Measurements from ENCODE around the gene AP1S1.

Gene AP1S1

GRCh38 chr7:101159696-101160674 lies 5.7 kb downstream of the AP1S1 start:
- peaks cover 20% of the 10 kb centered on the region for H3K4me1 Mint-ChIP-seq (ENCODE audit: low read depth)
- intact Hi-C loops (cut with micrococcal nuclease): no loop called here
- H3K27ac Mint-ChIP-seq: no peak overlapping the region
- peaks cover 54% of the 10 kb centered on the region for H3K36me3 Mint-ChIP-seq (ENCODE audit: low read depth)
- H3K9me3 Mint-ChIP-seq: no peaks in the 10 kb centered on the region
- H3K27me3 Mint-ChIP-seq: peaks cover 39% of the 10 kb centered on the region
- H3K4me3 Mint-ChIP-seq: no peak overlapping the region

- intact Hi-C loops (cut with micrococcal nuclease): no loop called here
- Mint-ChIP-seq H3K27ac (no peak overlapping the region), H3K27me3 (peaks cover 48% of the 10 kb centered on the region), H3K4me1 (ENCODE audit: low read depth) (peaks cover 20% of the 10 kb centered on the region), H3K9me3 (no peaks in the 10 kb centered on the region), H3K36me3 (ENCODE audit: low read depth) (peaks cover 54% of the 10 kb centered on the region), H3K4me3 (no peak overlapping the region)
Measured at GRCh38 chr7:101160910-101161309, 6.6 kb downstream of the AP1S1 start.

GRCh38 chr7:101161692-101162471 lies 7.6 kb downstream of the AP1S1 start:
- H3K36me3 Mint-ChIP-seq (ENCODE audit: low read depth): peaks cover 46% of the 10 kb centered on the region
- no peaks in the 10 kb centered on the region for H3K9me3 Mint-ChIP-seq
- H3K27ac Mint-ChIP-seq: no peak overlapping the region
- peaks cover 58% of the 10 kb centered on the region for H3K27me3 Mint-ChIP-seq
- peaks cover 24% of the 10 kb centered on the region for H3K4me1 Mint-ChIP-seq (ENCODE audit: low read depth)
- intact Hi-C loops (cut with micrococcal nuclease): no loop called here
- H3K4me3 Mint-ChIP-seq: peak overlapping the region; percentile 64

DNA sequence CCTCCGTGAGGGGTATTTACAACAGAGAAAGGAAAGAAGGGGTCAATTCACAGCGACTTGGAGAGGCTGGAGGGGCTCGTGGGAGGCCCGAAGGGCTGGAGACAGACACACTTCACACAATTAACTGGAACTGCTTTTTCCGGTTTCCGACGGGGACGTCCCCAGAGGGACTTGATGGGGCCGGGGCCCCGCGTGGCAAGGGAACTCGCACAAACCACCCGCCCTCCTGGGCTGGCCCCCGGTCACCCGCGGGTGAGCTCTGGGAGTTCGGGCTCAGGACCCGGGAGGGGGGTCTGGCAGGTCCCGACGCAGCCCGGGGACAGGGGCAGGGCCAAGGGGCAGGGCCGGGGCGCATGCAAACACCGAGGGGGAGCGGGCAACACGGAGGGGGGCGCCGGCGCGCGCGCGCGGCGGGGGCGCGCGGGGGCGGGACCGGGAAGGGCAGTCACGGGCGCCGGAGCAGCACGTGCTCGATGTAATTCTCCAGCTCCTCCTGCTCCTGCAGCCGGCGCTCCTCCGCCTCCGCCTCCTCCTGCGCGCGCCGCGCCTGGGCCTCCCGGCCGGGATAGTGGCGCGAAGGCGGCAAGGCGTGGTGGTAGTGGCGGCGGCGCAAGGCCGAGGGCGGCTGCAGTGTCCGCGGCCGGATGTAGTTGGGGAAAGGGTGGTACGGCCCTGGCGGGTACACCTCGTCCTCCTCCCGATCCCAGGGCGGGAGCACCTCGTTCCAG lies 8.4 kb downstream of the AP1S1 start:
- Mint-ChIP-seq H3K9me3 (no peaks in the 10 kb centered on the region), H3K4me1 (ENCODE audit: low read depth) (peaks cover 30% of the 10 kb centered on the region), H3K36me3 (ENCODE audit: low read depth) (peaks cover 38% of the 10 kb centered on the region), H3K27me3 (peaks cover 66% of the 10 kb centered on the region), H3K27ac (no peak overlapping the region), H3K4me3 (peak overlapping the region; percentile 64)
- intact Hi-C loops (cut with micrococcal nuclease): no loop called here

DNA sequence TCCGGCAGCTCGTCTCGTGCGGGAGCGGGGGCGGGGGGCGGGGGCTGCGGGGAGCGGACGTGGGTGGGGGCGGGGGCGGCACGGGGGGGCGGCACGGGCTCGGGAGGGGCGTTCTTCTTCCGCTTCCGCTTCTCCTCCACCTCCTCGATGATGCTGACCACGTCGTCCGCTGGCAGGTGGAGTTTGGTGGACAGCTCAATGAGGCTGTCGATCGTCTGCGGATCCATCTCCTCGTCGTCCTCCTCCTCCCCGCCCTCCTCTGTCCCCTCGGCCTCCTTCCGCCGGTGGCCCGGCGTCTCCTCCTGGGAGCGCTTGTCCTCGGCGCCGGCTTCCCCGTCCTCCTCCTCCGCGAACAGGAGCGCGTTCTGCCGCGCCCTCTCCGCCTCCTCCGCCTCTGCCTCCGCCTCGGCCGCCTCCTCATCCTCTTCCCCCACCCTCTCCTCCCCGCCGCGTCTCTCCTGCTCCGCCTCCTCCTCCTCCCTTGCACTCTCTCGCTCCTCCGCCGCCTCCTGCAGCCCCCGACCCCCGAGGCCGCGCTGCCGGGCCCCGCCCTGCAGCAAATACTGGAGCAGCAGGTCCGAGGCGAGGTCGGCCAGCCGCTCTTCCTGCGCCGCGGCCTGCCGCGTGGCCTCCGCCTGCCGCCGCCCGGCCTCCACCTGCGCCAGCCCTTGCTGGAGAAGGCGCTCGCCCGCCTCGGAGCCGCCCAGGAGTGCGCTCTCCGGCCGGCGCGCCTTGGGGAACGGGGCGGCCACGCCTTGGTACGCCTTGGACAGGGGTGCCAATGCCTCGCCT lies 9.2 kb downstream of the AP1S1 start:
- intact Hi-C loops (cut with micrococcal nuclease): no loop called here
- Mint-ChIP-seq H3K9me3 (no peaks in the 10 kb centered on the region), H3K36me3 (ENCODE audit: low read depth) (peaks cover 33% of the 10 kb centered on the region), H3K4me3 (peak overlapping the region; percentile 68), H3K4me1 (ENCODE audit: low read depth) (peaks cover 33% of the 10 kb centered on the region), H3K27ac (no peak overlapping the region), H3K27me3 (peaks cover 73% of the 10 kb centered on the region)

GRCh38 chr7:101164071-101164840 lies 10.0 kb downstream of the AP1S1 start:
- peaks cover 81% of the 10 kb centered on the region for H3K27me3 Mint-ChIP-seq
- H3K9me3 Mint-ChIP-seq: no peaks in the 10 kb centered on the region
- H3K4me1 Mint-ChIP-seq (ENCODE audit: low read depth): peaks cover 41% of the 10 kb centered on the region
- intact Hi-C loops (cut with micrococcal nuclease): no loop called here
- no peak overlapping the region for H3K27ac Mint-ChIP-seq
- peak overlapping the region; percentile 39 for H3K4me3 Mint-ChIP-seq
- peaks cover 26% of the 10 kb centered on the region for H3K36me3 Mint-ChIP-seq (ENCODE audit: low read depth)

- Mint-ChIP-seq H3K4me1 (ENCODE audit: low read depth) (peaks cover 52% of the 10 kb centered on the region), H3K36me3 (ENCODE audit: low read depth) (peaks cover 15% of the 10 kb centered on the region), H3K4me3 (peak within 1 kb of the TSS; percentile 74), H3K27ac (peak within 1 kb of the TSS; percentile 7), H3K9me3 (no peaks in the 10 kb centered on the region), H3K27me3 (peaks cover 91% of the 10 kb centered on the region)
- intact Hi-C loops (cut with micrococcal nuclease): loop anchor here (1.0 kb wide), 1 partner anchor 11 kb away; the partner anchor contains the start of gene AP1S1
Measured at GRCh38 chr7:101165075-101165957, 11.0 kb downstream of the AP1S1 start, which contains the start of gene VGF. Gene VGF, minus strand, starts transcription at chr7:101165569. Its CDS starts 726 bp downstream, at chr7:101164843.

GRCh38 chr7:101165958-101166647 lies 11.8 kb downstream of the AP1S1 start:
- Mint-ChIP-seq H3K4me1 (ENCODE audit: low read depth) (peaks cover 60% of the 10 kb centered on the region), H3K9me3 (no peaks in the 10 kb centered on the region), H3K27me3 (peaks cover 94% of the 10 kb centered on the region), H3K36me3 (ENCODE audit: low read depth) (peaks cover 7% of the 10 kb centered on the region), H3K27ac (peak overlapping the region; percentile 7), H3K4me3 (peak overlapping the region; percentile 74)
- intact Hi-C loops (cut with micrococcal nuclease): loop anchor here (1.0 kb wide), 1 partner anchor 12 kb away; the partner anchor contains the start of gene AP1S1

DNA sequence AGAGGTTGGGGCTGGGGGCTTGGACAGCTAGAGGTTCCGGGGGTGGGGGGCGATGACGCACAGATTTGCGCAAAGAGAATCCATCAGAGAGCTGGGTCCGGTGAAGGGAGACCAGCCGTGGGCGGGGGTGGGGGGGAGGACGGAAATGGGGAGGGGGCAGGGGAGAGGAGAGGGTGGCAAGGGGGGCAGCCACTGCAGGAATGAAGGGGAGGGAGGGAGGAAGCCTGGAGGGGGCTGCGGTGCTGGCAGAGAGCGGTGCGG lies 12.3 kb downstream of the AP1S1 start:
- no peaks in the 10 kb centered on the region for H3K9me3 Mint-ChIP-seq
- peaks cover 64% of the 10 kb centered on the region for H3K4me1 Mint-ChIP-seq (ENCODE audit: low read depth)
- intact Hi-C loops (cut with micrococcal nuclease): no loop called here
- peaks cover 2% of the 10 kb centered on the region for H3K36me3 Mint-ChIP-seq (ENCODE audit: low read depth)
- no peak overlapping the region for H3K27ac Mint-ChIP-seq
- H3K27me3 Mint-ChIP-seq: peaks cover 94% of the 10 kb centered on the region
- H3K4me3 Mint-ChIP-seq: no peak overlapping the region

DNA sequence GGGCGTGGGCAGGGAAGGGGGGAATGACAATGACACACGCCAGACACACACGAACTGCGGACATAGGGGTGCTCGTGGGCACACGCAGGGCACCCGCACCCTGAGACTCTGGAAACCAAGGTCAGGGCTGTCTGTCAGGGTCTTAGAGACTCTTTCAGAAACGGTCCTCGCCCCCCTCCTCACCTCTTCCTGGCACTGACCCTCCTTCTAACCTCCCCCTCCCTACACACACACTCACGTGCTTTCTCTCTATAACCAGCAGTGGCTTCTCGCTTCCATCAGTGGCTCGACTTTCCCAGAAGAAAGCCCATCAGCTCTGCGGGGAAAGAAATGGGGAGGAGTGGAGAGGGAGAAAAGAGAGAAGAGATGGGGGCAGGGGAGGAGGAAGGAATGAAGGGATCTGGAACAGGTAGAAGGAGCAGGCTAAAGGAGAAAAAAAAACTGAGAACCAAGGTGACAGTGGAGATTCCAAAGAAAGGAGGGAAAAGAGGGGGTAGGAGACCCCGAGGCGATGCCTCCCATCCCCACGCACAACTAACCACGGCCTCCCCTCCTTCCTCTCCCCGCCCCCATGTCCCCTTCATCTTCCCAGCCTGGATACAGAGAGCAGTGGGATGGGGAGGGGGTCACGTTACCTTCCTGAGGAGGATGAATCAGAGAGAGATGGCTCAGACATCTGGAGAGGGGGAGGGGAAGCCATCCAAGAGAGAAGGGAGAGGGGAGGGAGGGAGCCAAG lies 12.8 kb downstream of the AP1S1 start:
- H3K4me3 Mint-ChIP-seq: no peak overlapping the region
- intact Hi-C loops (cut with micrococcal nuclease): no loop called here
- H3K4me1 Mint-ChIP-seq (ENCODE audit: low read depth): peaks cover 69% of the 10 kb centered on the region

More for the DNA sequence above, 12.8 kb downstream of the AP1S1 start:
- H3K36me3 Mint-ChIP-seq (ENCODE audit: low read depth): no peaks in the 10 kb centered on the region
- peaks cover 94% of the 10 kb centered on the region for H3K27me3 Mint-ChIP-seq
- H3K9me3 Mint-ChIP-seq: no peaks in the 10 kb centered on the region
- H3K27ac Mint-ChIP-seq: no peak overlapping the region
